ENCODE data around the gene GSDME. TPM values are rescaled to one million over a fixed set of nuclear protein-coding genes. Genes with fewer than 3 reads are reported as not detected.

Gene GSDME
- total RNA-seq (2012; rRNA removed) (78.7 and 88.3 TPM in 2 replicates), polyA plus RNA-seq (2012; rRNA removed) (71.5 and 75.2 TPM in 2 replicates), Bru-seq, nascent RNA (percentile 77 among the genes with signal in this experiment), BruChase-seq, experiment 1, labeled RNA remaining after a 6-hour chase (percentile 67 among the genes with signal in this experiment), BruChase-seq, experiment 2, labeled RNA remaining after a 2-hour chase (percentile 71 among the genes with signal in this experiment)
- 49.6 and 55.2 TPM in 2 replicates for polyA plus RNA-seq (2012; cell fraction: cytosol; rRNA removed)
- 50.0 and 117 TPM in 2 replicates for polyA plus RNA-seq (2012; cell fraction: nucleus; rRNA removed; ENCODE audit: low replicate concordance)
- long read RNA-seq, full-length matches to known transcripts, result 75 of 111 reads
- long read RNA-seq, partial matches to known transcripts, result 20 of 111 reads
- long read RNA-seq, other reads (novel, unspliced or antisense), result 16 of 111 reads

GRCh38 chr7:24757353-24758275 lies at the start of gene GSDME:
TSS of gene GSDME (minus strand) at chr7:24757464. CDS start at chr7:24749774, 7,690 bp downstream.
- POLR2A ChIA-PET (ENCODE audit: unreplicated experiment), result no interaction called here
- TF ChIP-seq MAFK (IDR thresholded peaks at IDR 0.05; ENCODE audit: low read depth, low read length) (no peak), RAD21 (IDR thresholded peaks at IDR 0.05; ENCODE audit: low read length) (no peak), NFE2L2 (IDR thresholded peaks at IDR 0.05; ENCODE audit: low read depth, low read length) (no peak), SMC3 (IDR thresholded peaks at IDR 0.05; ENCODE audit: low read depth, low read length) (0 out of 2 replicates have a peak, but pooled peaks have one; percentile 7), MXI1 (IDR thresholded peaks at IDR 0.05; ENCODE audit: borderline replicate concordance, low read depth, low read length) (peak; percentile 4; the same call in 1 of the 2 replicates), RCOR1 (IDR thresholded peaks at IDR 0.05; ENCODE audit: insufficient replicate concordance, low read length) (no peak), RFX5 (IDR thresholded peaks at IDR 0.05; ENCODE audit: low read depth, low read length) (no peak), FOS (IDR thresholded peaks at IDR 0.05; ENCODE audit: low read depth, low read length) (no peak), POLR2A (IDR thresholded peaks at IDR 0.05; ENCODE audit: low read depth, low read length) (no peak)
- TF ChIP-seq, protein P1, sequence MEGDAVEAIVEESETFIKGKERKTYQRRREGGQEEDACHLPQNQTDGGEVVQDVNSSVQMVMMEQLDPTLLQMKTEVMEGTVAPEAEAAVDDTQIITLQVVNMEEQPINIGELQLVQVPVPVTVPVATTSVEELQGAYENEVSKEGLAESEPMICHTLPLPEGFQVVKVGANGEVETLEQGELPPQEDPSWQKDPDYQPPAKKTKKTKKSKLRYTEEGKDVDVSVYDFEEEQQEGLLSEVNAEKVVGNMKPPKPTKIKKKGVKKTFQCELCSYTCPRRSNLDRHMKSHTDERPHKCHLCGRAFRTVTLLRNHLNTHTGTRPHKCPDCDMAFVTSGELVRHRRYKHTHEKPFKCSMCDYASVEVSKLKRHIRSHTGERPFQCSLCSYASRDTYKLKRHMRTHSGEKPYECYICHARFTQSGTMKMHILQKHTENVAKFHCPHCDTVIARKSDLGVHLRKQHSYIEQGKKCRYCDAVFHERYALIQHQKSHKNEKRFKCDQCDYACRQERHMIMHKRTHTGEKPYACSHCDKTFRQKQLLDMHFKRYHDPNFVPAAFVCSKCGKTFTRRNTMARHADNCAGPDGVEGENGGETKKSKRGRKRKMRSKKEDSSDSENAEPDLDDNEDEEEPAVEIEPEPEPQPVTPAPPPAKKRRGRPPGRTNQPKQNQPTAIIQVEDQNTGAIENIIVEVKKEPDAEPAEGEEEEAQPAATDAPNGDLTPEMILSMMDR (conservative IDR thresholded peaks at IDR 0.05; ENCODE audit: low read depth, low read length), result 0 out of 2 replicates have a peak, but pooled peaks have one; percentile 10
- TF ChIP-seq, protein P2, sequence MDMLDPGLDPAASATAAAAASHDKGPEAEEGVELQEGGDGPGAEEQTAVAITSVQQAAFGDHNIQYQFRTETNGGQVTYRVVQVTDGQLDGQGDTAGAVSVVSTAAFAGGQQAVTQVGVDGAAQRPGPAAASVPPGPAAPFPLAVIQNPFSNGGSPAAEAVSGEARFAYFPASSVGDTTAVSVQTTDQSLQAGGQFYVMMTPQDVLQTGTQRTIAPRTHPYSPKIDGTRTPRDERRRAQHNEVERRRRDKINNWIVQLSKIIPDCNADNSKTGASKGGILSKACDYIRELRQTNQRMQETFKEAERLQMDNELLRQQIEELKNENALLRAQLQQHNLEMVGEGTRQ (IDR thresholded peaks at IDR 0.05; ENCODE audit: low read depth, low read length), result no peak; the same call in 1 of the 2 replicates

More at GRCh38 chr7:24757353-24758275, at the start of gene GSDME:
- Histone ChIP-seq H3K9me3 (ENCODE audit: control insufficient read depth, insufficient read depth, low read length) (no peaks in the 10 kb centered on the region), H2AK9ac (replicated peaks; ENCODE audit: low read depth, low read length, poor library complexity) (peak within 1 kb of the TSS; percentile 90), H4K5ac (ENCODE audit: low read depth, low read length) (peak within 1 kb of the TSS; percentile 37), H2BK120ac (ENCODE audit: low read depth, low read length) (peak within 1 kb of the TSS; percentile 94), H4K91ac (ENCODE audit: insufficient read depth, low read depth, low read length) (peak within 1 kb of the TSS; percentile 91), H3K27me3 (ENCODE audit: control insufficient read depth, insufficient read depth, low read length) (no peaks in the 10 kb centered on the region), H3K4me2 (ENCODE audit: low read depth, low read length) (peak within 1 kb of the TSS; percentile 86), H3K27ac (ENCODE audit: insufficient read depth, low read length) (peak within 1 kb of the TSS; percentile 86), H4K8ac (ENCODE audit: low read depth in 2 of 2, low read length in 2 of 2) (peak within 1 kb of the TSS; percentile 85 to 91), H3K56ac (ENCODE audit: extremely low read depth, insufficient read depth, low read length) (peak within 1 kb of the TSS; percentile 78), H3K9me1 (ENCODE audit: insufficient read depth, low read length) (peaks cover 11% of the 10 kb centered on the region), H3K4me1 (ENCODE audit: control insufficient read depth, insufficient read depth, low read length) (peaks cover 13% of the 10 kb centered on the region), H3K4ac (ENCODE audit: low read depth, low read length) (peak within 1 kb of the TSS; percentile 92), H4K20me1 (ENCODE audit: insufficient read depth, low read length) (no peaks in the 10 kb centered on the region), H2AFZ (replicated peaks; ENCODE audit: low read length, poor library complexity) (peak within 1 kb of the TSS; percentile 96), H3K14ac (replicated peaks; ENCODE audit: low read depth, low read length) (peak within 1 kb of the TSS; percentile 93), H3K4me3 (ENCODE audit: insufficient read depth, low read depth, low read length) (peak within 1 kb of the TSS; percentile 76), H2BK5ac (ENCODE audit: low read depth, low read length, poor library complexity, severe bottlenecking) (peak within 1 kb of the TSS; percentile 82), H3K23ac (ENCODE audit: low read depth, low read length) (peak within 1 kb of the TSS; percentile 94), H3K36me3 (ENCODE audit: control insufficient read depth, insufficient read depth, low read length) (no peaks in the 10 kb centered on the region), H2AK5ac (ENCODE audit: low read depth, low read length) (peak within 1 kb of the TSS; percentile 93), H3K18ac (ENCODE audit: low read depth, low read length) (peak within 1 kb of the TSS; percentile 52), H3K79me1 (ENCODE audit: low read depth in 1 of 2, low read length in 2 of 2) (peaks cover 24 to 48% of the 10 kb centered on the region in 2 experiments), H2BK20ac (ENCODE audit: low read depth, low read length) (peak within 1 kb of the TSS; percentile 87), H3K9ac (ENCODE audit: low read depth, low read length) (peak within 1 kb of the TSS; percentile 83), H2BK15ac (ENCODE audit: low read depth, low read length) (peak within 1 kb of the TSS; percentile 79; the same call in 2 of the 3 replicates)
- DNase-seq (peak; percentile 51), ATAC-seq (ENCODE audit: low read depth) (peak; percentile 94)
- BruUV-seq (replicated peaks), result no TSS peak
- dilution Hi-C loops (cut with HindIII; ENCODE audit: low sequenced_read_pairs, unreplicated experiment) (no loop called here), intact Hi-C loops (cut with micrococcal nuclease) (loop anchor here (2.0 to 5.0 kb wide), 3 partner anchors 15 to 180 kb away; no protein-coding TSS in a partner anchor), in situ Hi-C loops (cut with MboI; ENCODE audit: low sequenced_read_pairs) (no loop called here)
- CTCF ChIA-PET, result interaction anchor here (1.0 kb wide), 1 partner anchor 55 kb away, joined by 5 read pairs; no protein-coding TSS in a partner anchor
- 7% methylated on average over 44 of the region's 81 CpGs; no CpG with 5 or more reads in 1 of the 2 experiments for WGBS, 2 experiments (ENCODE audit: extremely low coverage in 2 of 2, insufficient read length in 1 of 2)
